Measurements from ENCODE around the gene ZNF808. TPM values are rescaled to one million over a fixed set of nuclear protein-coding genes. Genes with fewer than 3 reads are reported as not detected.
"Not testable (repeated sequence)": the region's sequence is repeated elsewhere in the genome, so short reads cannot be mapped to it uniquely, and the experiment has no call there.

Gene ZNF808
- total RNA-seq, 3 donors from 2014 or later, result 26.2 to 46.9 (median 46.1) TPM

DNA sequence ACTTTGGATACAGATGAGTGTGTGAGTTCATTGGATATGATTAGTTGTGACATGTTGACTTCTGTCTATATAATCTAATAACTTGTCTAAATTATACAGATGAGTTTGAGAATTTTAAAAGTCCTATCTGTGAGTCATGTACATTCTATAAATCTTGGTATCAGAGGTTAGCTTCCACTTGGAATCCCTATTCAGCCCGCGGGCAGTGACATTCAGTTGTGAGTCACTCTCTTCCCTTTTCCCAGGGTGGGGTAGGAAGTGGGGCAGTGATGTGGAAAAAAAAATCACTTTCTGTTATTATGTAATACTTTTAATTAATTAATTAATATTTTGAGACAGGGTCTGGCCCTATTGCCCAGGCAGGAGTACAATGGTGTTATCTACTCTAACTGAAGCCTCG is 33.0 kb upstream of the ZNF808 start:
- H3K9me3 ChIP-seq, result peaks cover 84% of the 10 kb centered on the region
- TF ChIP-seq, protein P1, sequence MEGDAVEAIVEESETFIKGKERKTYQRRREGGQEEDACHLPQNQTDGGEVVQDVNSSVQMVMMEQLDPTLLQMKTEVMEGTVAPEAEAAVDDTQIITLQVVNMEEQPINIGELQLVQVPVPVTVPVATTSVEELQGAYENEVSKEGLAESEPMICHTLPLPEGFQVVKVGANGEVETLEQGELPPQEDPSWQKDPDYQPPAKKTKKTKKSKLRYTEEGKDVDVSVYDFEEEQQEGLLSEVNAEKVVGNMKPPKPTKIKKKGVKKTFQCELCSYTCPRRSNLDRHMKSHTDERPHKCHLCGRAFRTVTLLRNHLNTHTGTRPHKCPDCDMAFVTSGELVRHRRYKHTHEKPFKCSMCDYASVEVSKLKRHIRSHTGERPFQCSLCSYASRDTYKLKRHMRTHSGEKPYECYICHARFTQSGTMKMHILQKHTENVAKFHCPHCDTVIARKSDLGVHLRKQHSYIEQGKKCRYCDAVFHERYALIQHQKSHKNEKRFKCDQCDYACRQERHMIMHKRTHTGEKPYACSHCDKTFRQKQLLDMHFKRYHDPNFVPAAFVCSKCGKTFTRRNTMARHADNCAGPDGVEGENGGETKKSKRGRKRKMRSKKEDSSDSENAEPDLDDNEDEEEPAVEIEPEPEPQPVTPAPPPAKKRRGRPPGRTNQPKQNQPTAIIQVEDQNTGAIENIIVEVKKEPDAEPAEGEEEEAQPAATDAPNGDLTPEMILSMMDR (IDR thresholded peaks at IDR 0.05), result no peak

DNA sequence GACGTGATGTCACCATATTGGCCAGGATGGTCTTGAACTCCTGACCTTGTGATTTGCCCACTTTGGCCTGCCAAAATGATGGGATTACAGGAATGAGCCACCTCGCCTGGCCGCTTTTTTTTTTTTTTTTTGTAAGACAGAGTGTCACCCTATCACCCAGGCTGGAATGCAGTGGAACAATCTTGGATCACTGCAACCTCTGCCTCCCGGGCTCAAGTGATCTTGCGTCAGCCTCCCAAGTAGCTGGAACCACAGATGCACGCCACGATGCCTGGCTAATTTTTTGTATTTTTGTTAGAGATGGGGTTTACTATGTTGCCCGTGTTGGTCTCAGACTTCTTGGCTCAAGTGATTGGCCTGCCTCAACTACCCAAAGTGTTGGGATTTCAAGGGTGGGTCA is 28.9 kb upstream of the ZNF808 start:
- no peak for DNase-seq
- H3K36me3 ChIP-seq (ENCODE audit: low read depth), result no peaks in the 10 kb centered on the region
- no peak overlapping the region for H3K4me3 ChIP-seq
- peaks cover 83% of the 10 kb centered on the region for H3K9me3 ChIP-seq
- TF ChIP-seq, protein P1 (IDR thresholded peaks at IDR 0.05), result no peak
- intact Hi-C loops (cut with DNase I, micrococcal nuclease), result no loop called here
- no peaks in the 10 kb centered on the region for H3K4me1 ChIP-seq (ENCODE audit: low read depth)
- ATAC-seq, result no peak

More for the DNA sequence above, 33.0 kb upstream of the ZNF808 start:
- Histone ChIP-seq H3K4me1 (ENCODE audit: low read depth) (no peaks in the 10 kb centered on the region), H3K4me3 (no peak overlapping the region), H3K36me3 (ENCODE audit: low read depth) (no peaks in the 10 kb centered on the region)
- DNase-seq (no peak), ATAC-seq (no peak)
- intact Hi-C loops (cut with DNase I, micrococcal nuclease), result no loop called here

DNA sequence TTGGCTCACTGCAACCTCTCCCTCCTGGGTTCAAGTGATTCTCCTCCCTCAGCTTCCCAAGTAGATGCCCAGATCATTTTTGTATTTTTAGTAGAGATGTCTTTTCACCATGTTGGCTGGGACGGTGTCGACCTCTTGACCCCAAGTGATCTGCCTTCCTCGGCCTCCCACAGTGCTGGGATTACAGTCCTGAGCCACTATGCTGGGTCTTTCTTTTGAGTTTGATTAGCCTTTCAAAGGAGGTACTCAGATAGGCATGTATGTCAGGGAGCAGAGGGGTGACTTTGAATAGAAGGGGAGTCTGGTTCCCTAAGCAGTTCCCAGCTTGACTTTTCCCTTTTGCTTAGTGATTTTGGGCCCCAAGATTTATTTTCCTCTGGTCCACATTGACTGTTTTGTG is 27.0 kb upstream of the ZNF808 start:
- ATAC-seq; H3K4me1 ChIP-seq (ENCODE audit: low read depth); intact Hi-C loops (cut with DNase I, micrococcal nuclease); H3K36me3 ChIP-seq (ENCODE audit: low read depth); DNase-seq; H3K4me3 ChIP-seq: not testable (repeated sequence)
- H3K9me3 ChIP-seq, result peaks cover 81% of the 10 kb centered on the region

DNA sequence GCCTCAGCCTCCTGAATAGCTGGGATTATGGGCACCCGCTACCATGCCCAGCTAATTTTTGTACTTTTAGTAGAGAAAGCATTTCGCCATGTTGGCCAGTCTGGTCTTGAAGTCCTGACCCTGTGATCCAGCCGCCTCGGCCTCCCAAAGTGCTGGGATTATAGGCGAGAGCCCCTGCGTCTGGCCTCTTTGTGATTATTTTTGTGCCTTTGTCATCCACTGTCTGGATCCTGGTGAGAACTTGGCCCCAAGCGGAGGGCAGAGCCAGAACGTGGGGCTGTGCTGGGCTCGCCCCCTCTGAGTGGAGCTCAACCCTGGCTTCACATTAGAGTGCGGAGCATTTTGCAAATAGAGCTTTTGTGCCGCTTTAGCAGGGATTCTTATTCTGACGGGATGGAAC is 26.5 kb upstream of the ZNF808 start:
- ATAC-seq; H3K36me3 ChIP-seq (ENCODE audit: low read depth); DNase-seq; H3K4me3 ChIP-seq; intact Hi-C loops (cut with DNase I, micrococcal nuclease); H3K4me1 ChIP-seq (ENCODE audit: low read depth): not testable (repeated sequence)
- peaks cover 83% of the 10 kb centered on the region for H3K9me3 ChIP-seq

DNA sequence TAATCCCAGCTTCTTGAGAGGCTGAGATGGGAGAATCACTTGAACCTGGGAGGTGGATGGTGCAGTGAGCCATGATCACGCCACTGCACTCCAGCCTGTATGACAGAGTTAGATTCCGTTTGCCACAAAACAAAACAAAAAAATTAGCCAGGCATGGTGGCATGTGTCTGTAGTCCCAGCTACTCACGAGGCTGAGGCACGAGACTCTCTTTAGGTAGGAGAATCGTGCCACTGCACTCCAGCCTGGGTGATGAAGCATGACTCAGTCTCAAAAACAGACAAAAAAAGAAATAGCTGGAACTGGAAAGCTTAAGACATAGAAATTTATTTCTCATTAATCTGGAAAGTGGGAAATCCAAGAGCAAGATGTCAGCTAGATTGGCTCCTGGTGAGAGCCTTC is 20.2 kb upstream of the ZNF808 start:
- H3K9me3 ChIP-seq, result peaks cover 86% of the 10 kb centered on the region
- H3K4me3 ChIP-seq, result no peak overlapping the region
- ATAC-seq, result no peak
- intact Hi-C loops (cut with DNase I, micrococcal nuclease), result no loop called here
- TF ChIP-seq, protein P1 (IDR thresholded peaks at IDR 0.05), result no peak
- no peak for DNase-seq
- no peaks in the 10 kb centered on the region for H3K4me1 ChIP-seq (ENCODE audit: low read depth)
- H3K36me3 ChIP-seq (ENCODE audit: low read depth), result no peaks in the 10 kb centered on the region

DNA sequence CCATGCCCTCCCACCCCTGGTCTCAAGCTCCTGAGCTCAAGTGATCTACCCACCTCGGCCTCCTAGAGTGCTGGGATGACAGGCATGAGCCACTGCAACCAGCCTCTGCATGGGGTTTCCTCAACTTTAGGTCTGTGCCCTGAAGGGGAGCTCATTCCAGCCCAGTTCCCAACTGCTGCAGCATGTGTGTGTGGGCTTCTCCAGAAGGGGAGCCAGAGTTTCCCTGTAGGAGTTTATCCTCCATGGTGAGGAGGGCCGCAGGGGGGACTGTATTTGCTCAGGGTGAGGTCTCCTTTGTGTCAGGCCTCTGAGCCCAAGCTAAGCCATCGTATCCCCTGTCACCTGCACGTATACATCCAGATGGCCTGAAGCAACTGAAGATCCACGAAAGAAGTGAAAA is 11.3 kb upstream of the ZNF808 start:
- no peak for DNase-seq
- TF ChIP-seq, protein P1 (IDR thresholded peaks at IDR 0.05), result no peak
- ATAC-seq, result no peak
- Histone ChIP-seq H3K4me3 (no peak overlapping the region), H3K9me3 (peaks cover 56% of the 10 kb centered on the region), H3K36me3 (ENCODE audit: low read depth) (no peaks in the 10 kb centered on the region), H3K4me1 (ENCODE audit: low read depth) (no peaks in the 10 kb centered on the region)
- intact Hi-C loops (cut with DNase I, micrococcal nuclease), result no loop called here

DNA sequence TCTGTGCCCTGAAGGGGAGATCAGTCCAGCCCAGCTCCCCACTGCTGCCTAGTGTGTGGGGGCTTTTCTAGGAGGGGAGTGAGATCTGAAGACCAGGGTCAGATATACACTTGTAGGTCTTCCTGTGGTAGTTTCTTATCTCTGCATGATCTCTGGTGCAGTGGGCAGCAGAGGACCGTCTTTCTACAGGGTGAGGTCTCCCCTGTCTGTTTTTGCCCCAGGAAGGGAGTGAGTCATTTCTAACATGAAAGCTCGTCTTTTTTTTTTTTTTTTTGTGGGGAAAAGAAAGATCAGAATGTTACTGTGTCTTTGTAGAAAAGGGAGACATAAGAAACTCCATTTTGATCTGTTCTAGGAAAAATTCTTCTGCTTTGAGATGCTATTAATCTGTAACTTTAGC is 8.8 kb upstream of the ZNF808 start:
- ATAC-seq, result no peak
- Histone ChIP-seq H3K9me3 (peaks cover 50% of the 10 kb centered on the region), H3K4me1 (ENCODE audit: low read depth) (no peaks in the 10 kb centered on the region), H3K36me3 (ENCODE audit: low read depth) (no peaks in the 10 kb centered on the region), H3K4me3 (no peak overlapping the region)
- DNase-seq, result no peak
- intact Hi-C loops (cut with DNase I, micrococcal nuclease), result no loop called here
- TF ChIP-seq, protein P1 (IDR thresholded peaks at IDR 0.05), result no peak

DNA sequence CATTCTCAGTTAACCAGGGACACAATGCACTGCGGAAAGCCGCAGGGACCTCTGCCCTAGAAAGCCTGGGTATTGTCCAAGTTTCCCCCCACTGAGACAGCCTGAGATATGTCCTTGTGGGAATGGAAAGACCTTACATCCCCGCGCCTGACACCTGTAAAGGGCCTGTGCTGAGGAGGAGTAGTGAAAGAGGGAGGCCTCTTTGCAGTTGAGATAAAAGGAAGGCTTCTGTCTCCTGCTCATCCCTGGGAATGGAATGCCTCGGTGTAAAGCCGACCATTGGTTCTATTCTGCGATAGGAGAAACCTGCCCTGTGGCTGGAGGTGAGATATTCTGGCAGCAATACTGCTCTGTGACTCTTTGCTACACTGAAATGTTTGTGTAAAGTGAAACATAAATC is 8.3 kb upstream of the ZNF808 start:
- H3K4me3 ChIP-seq; H3K4me1 ChIP-seq (ENCODE audit: low read depth); ATAC-seq; H3K36me3 ChIP-seq (ENCODE audit: low read depth); DNase-seq; intact Hi-C loops (cut with DNase I, micrococcal nuclease): not testable (repeated sequence)
- H3K9me3 ChIP-seq, result peaks cover 44% of the 10 kb centered on the region
